GM21576 (cell line): ENCODE data around the gene PNMA6E.

Experiments used
- ATAC-seq: cut with Tn5 transposase; IDR thresholded peaks from one replicate; pipeline ENCODE4 v1.9.1; 2021; ENCODE audit warnings: mild to moderate bottlenecking, moderate library complexity; ENCODE audit not compliant: unreplicated experiment

The PNMA6E gene

DNA sequence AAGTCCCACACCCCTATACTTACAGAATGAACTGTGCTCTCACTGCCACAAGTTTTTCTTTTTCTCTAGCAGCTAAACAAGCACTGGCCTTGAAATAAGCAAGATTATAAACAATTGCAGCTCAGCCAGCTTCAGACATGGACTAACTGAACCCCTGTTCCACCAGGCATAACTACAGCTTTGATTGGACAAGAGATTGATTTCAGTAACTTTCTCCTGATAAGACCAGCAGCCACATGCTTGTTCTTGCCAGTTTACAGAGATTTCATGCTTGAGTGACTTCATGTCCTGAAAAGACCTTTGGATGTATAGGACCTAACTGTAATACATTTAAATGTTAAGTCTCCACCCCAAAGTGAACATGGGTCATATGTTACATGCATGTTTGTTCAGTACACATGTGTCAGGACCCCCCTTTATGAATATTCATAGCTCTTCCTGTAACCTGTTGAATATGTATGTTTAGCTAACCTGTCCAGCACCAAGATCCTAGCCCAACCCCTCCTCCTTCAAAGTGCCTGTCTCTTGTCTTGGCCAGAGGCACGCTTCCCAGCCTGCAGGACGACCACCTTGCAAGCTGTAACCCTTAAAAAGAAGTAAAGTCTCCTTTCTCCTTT is 39.3 kb downstream of the PNMA6E start:
- ATAC-seq, result no peak

DNA sequence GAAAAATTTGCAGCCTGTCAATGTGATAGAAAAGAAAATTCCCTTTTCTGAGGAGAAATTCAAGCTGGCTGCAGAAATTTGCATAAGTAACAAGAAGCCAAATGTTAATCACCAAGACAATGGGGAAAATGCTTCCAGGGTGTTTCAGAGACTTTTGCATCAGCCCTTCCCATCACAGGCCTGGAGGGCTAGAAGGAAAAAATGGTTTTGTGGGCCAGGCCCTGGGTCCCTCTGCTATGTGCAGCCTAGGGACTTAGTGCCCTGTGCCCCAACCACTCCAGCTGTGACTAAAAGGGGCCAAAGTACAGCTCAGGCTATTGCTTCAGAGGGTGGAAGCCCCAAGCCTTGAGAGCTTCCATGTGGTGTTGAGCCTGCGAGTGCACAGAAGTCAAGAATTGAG is 43.3 kb downstream of the PNMA6E start:
- ATAC-seq, result no peak

DNA sequence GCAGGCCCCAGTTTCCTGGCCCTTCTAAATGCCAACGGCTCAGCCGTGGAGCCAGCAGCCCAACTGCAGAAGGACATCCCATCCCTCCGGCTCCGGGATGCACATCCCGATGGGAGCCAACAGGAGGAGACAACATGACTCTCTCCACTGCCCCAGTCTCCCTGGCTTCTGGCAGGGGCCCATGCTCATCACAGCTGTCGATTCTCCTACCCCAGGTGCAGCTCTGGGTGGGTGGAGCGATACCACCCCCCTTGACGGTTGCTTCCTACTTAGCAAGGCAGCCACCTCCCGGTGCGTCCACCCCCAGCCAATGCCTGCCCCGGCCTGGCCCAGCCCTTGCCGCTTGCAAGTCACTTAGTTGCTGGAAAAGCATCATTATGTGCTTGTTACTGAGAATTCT is 47.7 kb downstream of the PNMA6E start:
- no peak for ATAC-seq

DNA sequence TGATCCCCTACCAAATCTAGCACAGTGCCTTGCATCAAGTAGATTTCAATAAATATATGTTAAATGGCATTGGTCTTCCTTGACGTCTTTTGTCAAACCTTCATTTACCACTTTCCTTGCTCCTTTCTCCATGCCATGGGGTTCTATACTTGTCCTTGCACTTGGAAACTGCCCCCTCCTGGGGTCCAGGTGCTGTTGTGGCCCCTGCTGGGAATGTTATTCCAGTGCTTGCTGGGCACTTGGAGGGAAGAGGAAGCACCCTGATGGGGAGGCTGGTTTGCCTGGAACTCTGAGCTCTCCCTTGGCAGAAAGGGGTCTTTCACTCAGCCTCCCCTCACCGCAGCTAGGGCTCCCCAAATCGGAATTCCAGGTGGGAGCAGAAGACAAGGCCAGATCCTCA is 48.3 kb downstream of the PNMA6E start:
- ATAC-seq, result no peak

DNA sequence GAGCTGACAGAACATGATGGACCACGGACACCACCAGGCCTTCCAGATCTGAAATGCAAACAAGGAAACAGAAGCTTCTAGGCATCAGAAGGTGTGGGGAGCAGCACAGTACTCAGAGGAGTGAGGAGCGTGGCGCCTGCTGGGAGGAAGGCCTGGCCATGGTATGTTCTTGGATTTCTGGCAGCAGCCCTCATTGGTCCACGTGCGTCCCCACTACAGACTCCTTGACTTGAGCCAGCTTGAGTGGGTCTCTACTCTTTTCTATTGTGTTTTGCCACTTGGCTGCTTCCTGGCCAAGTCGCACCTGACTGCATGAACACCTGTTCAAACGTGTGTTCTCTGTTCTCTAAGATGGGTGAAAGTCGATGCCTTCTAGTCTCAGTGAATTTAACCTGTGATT is 49.2 kb downstream of the PNMA6E start:
- no peak for ATAC-seq

DNA sequence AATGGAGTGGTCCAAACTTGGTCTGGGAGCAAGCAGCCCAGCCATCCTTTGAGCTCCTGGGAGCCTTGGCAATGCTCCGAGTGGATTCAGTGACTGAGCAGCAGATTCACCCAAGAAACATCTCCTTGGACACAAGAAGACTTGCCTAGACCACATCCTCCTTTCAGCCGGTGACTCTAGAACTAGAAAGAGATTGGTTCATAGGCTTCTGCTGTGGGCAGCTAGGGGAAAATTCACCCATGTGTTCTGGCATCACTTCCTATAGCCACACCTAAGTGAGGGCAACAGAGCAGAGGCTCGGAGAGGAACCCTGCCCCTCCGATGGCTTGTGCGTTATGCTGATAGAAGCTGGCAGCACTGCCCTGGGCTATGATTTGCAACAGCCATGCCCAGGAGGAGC is 51.2 kb downstream of the PNMA6E start:
- no peak for ATAC-seq

DNA sequence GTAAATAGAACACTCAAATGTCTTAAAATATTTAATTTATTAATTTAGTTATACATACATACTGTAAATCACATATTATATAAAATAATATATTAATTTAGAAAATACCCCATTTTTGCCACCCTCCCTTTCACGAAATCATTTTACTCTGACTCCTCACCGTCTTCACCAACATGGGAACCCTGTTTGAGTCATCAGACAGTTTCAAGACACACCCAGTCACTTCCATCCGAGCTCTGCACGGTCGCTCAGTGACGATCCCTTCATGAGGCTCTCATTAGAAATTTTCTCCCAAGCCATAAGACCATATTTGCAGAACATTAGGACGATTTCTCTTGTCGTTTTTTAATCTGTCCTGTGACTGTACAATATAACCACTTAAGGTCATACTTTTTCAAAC is 52.7 kb downstream of the PNMA6E start:
- no peak for ATAC-seq

DNA sequence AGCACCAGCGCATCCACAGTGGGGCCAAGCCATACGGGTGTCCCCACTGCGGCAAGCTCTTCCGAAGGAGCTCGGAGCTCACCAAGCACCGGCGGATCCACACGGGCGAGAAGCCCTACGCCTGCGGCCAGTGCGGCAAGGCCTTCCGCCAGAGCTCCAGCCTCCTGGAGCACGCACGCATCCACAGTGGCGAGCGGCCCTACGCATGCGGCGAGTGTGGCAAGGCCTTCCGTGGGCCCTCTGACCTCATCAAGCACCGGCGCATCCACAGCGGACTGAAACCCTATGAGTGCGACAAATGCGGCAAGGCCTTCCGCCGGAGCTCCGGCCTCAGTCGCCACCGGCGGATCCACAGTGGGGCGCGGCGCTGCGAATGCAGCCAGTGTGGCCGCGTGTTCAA is 53.6 kb downstream of the PNMA6E start:
- ATAC-seq, result no peak
